ENCODE data around the gene HMBS.
"Not testable (repeated sequence)": the region's sequence is repeated elsewhere in the genome, so short reads cannot be mapped to it uniquely, and the experiment has no call there.

Gene HMBS

GRCh38 chr11:119100994-119101758 lies 16.5 kb downstream of the HMBS start:
- DNase-seq (ENCODE audit: low read depth), result no peak

- DNase-seq (ENCODE audit: low read depth), result peak; percentile 94
Measured at GRCh38 chr11:119101759-119102423, 17.2 kb downstream of the HMBS start, which contains the start of gene DPAGT1. Gene DPAGT1, minus strand, starts transcription at chr11:119101853. Its CDS starts 198 bp downstream, at chr11:119101655.

GRCh38 chr11:119103161-119103664 lies 18.5 kb downstream of the HMBS start:
- not testable (repeated sequence) for DNase-seq (ENCODE audit: low read depth)

- DNase-seq (ENCODE audit: low read depth), result no peak
Measured at GRCh38 chr11:119103793-119104192, 19.1 kb downstream of the HMBS start.

- peak; percentile 51 for DNase-seq (ENCODE audit: low read depth)
Measured at GRCh38 chr11:119106564-119107537, 22.2 kb downstream of the HMBS start, which contains the start of gene C2CD2L. Gene C2CD2L, plus strand, starts transcription at chr11:119107344. Its CDS starts 398 bp downstream, at chr11:119107742.

GRCh38 chr11:119107538-119108145 lies 23.0 kb downstream of the HMBS start:
- no peak for DNase-seq (ENCODE audit: low read depth)

- no peak for DNase-seq (ENCODE audit: low read depth)
Measured at GRCh38 chr11:119108146-119108856, 23.6 kb downstream of the HMBS start.

- DNase-seq (ENCODE audit: low read depth), result no peak
Measured at GRCh38 chr11:119108857-119109221, 24.2 kb downstream of the HMBS start.

- DNase-seq (ENCODE audit: low read depth), result no peak
Measured at GRCh38 chr11:119109843-119110242, 25.2 kb downstream of the HMBS start.

- no peak for DNase-seq (ENCODE audit: low read depth)
Measured at GRCh38 chr11:119110439-119110838, 25.8 kb downstream of the HMBS start.

GRCh38 chr11:119111361-119111925 lies 26.8 kb downstream of the HMBS start:
- DNase-seq (ENCODE audit: low read depth), result no peak

- DNase-seq (ENCODE audit: low read depth), result no peak
Measured at GRCh38 chr11:119112314-119113020, 27.8 kb downstream of the HMBS start.

- DNase-seq (ENCODE audit: low read depth), result no peak
Measured at GRCh38 chr11:119113716-119114115, 29.0 kb downstream of the HMBS start.

- DNase-seq (ENCODE audit: low read depth), result no peak
Measured at GRCh38 chr11:119114351-119114750, 29.7 kb downstream of the HMBS start.

GRCh38 chr11:119115484-119116234 lies 31.0 kb downstream of the HMBS start:
- DNase-seq (ENCODE audit: low read depth), result no peak

GRCh38 chr11:119116235-119116594 lies 31.5 kb downstream of the HMBS start:
- no peak for DNase-seq (ENCODE audit: low read depth)

GRCh38 chr11:119116601-119117000 lies 31.9 kb downstream of the HMBS start:
- DNase-seq (ENCODE audit: low read depth), result no peak

GRCh38 chr11:119117004-119117706 lies 32.5 kb downstream of the HMBS start:
- DNase-seq (ENCODE audit: low read depth), result no peak

- no peak for DNase-seq (ENCODE audit: low read depth)
Measured at GRCh38 chr11:119118227-119118626, 33.5 kb downstream of the HMBS start.
